GM21447 (cell line): ENCODE data around the gene ADRA2A.

Experiments used
- ATAC-seq: cut with Tn5 transposase; IDR thresholded peaks from one replicate; pipeline ENCODE4 v1.9.1; 2021; ENCODE audit not compliant: unreplicated experiment

ADRA2A gene

GRCh38 chr10:111130471-111130870, 53.6 kb downstream of the ADRA2A start:
- ATAC-seq: no peak
